K562 (cell line): ENCODE measurements around the gene VPS26A. TPM values are rescaled to one million over a fixed set of nuclear protein-coding genes. Genes with fewer than 3 reads are reported as not detected.

Source experiments
- CBFA2T2 ChIP-seq: fragments of 450-650 bp; conservative IDR thresholded peaks from 2 replicates; pipeline ENCODE4 v1.6.1; 2017; ENCODE audit warnings: mild to moderate bottlenecking
- CEBPG ChIP-seq, 3 experiments: fragments of 200-800 bp in 1 of 3; sonication (Bioruptor generic) in 1 of 3; sonication (generic) in 1 of 3; formaldehyde crosslinking in 1 of 3; IDR thresholded peaks in 2 of 3; conservative IDR thresholded peaks in 1 of 3; 2 replicates each; pipeline versions ENCODE4 v1.6.1 to v1.8.0; 2016 to 2022; ENCODE audit warnings: missing compliant biosample characterization in 2 of 3, missing genetic modification characterization in 2 of 3, mild to moderate bottlenecking in 1 of 3, missing genetic modification reagents in 1 of 3
- ESRRB ChIP-seq: fragments of 250-450 bp; sonication (Bioruptor Pico); IDR thresholded peaks from 2 replicates; pipeline ENCODE4 v1.5.0; 2020; ENCODE audit warnings: mild to moderate bottlenecking, moderate library complexity, borderline replicate concordance
- FOXJ2 ChIP-seq: fragments of 200-800 bp; sonication (Bioruptor generic); IDR thresholded peaks from 2 replicates; pipeline ENCODE4 v1.6.1; 2016; ENCODE audit warnings: missing genetic modification characterization, missing compliant biosample characterization
- FOXK1 ChIP-seq: sonication (generic); formaldehyde crosslinking; IDR thresholded peaks from 2 replicates; pipeline ENCODE4 v1.8.0; 2022; ENCODE audit warnings: missing genetic modification reagents, mild to moderate bottlenecking, borderline replicate concordance
- GTF2E2 ChIP-seq: fragments of 200-800 bp; sonication (Bioruptor generic); IDR thresholded peaks from 2 replicates; pipeline ENCODE4 v1.6.1; 2016; ENCODE audit warnings: missing genetic modification characterization, missing compliant biosample characterization
- HEY1 ChIP-seq: fragments of 250-450 bp; sonication (Bioruptor Pico); IDR thresholded peaks from 2 replicates; pipeline ENCODE4 v1.5.0; 2020; ENCODE audit warnings: mild to moderate bottlenecking, moderate library complexity, borderline replicate concordance
- HNRNPUL1 ChIP-seq: fragments of 200-400 bp; formaldehyde crosslinking; IDR thresholded peaks from 2 replicates; pipeline ENCODE4 v1.6.1; 2017; ENCODE audit warnings: low read length
- KDM5B ChIP-seq: fragments of 200-600 bp; sonication (generic); IDR thresholded peaks from 2 replicates; pipeline ENCODE4 v1.6.1; 2012; ENCODE audit warnings: low read depth, mild to moderate bottlenecking, moderate library complexity, low read length, control low read depth, inconsistent platforms; ENCODE audit not compliant: insufficient replicate concordance
- L3MBTL2 ChIP-seq: fragments of 450-650 bp; IDR thresholded peaks from 2 replicates; pipeline ENCODE4 v1.6.1; 2016; ENCODE audit warnings: mild to moderate bottlenecking, moderate library complexity
- LCOR ChIP-seq: sonication (generic); formaldehyde crosslinking; IDR thresholded peaks from 2 replicates; pipeline ENCODE4 v1.8.0; 2022; ENCODE audit warnings: mild to moderate bottlenecking, missing genetic modification reagents
- NONO ChIP-seq, 2 experiments: fragments of 200-400 bp in 1 of 2; fragments of 450-650 bp in 1 of 2; formaldehyde crosslinking in 1 of 2; IDR thresholded peaks; 2 replicates each; pipeline ENCODE4 v1.6.1; 2017; ENCODE audit warnings: low read depth in 2 of 2, mild to moderate bottlenecking in 2 of 2, moderate library complexity in 2 of 2, low read length in 1 of 2
- NRF1 ChIP-seq, 2 experiments: fragments of 450-650 bp; IDR thresholded peaks in 1 of 2; conservative IDR thresholded peaks in 1 of 2; 2 replicates each; pipeline ENCODE4 v1.6.1; 2014; ENCODE audit warnings: mild to moderate bottlenecking in 2 of 2
- PHF20 ChIP-seq: fragments of 450-650 bp; IDR thresholded peaks from 2 replicates; pipeline ENCODE4 v1.6.1; 2018; ENCODE audit not compliant: partially characterized antibody
- PYGO2 ChIP-seq: fragments of 450-650 bp; IDR thresholded peaks from 2 replicates; pipeline ENCODE4 v1.6.1; 2016; ENCODE audit warnings: mild to moderate bottlenecking, missing genetic modification characterization, moderate library complexity, missing compliant biosample characterization
- RBFOX2 ChIP-seq: fragments of 200-400 bp; formaldehyde crosslinking; IDR thresholded peaks from 2 replicates; pipeline ENCODE4 v1.6.1; 2017; ENCODE audit warnings: low read depth, mild to moderate bottlenecking, low read length, moderate library complexity
- SMAD4 ChIP-seq: fragments of 250-450 bp; sonication (Bioruptor Pico); conservative IDR thresholded peaks from 2 replicates; pipeline ENCODE4 v1.8.0; 2021; ENCODE audit warnings: inconsistent platforms, mild to moderate bottlenecking, moderate library complexity
- SMARCA5 ChIP-seq: fragments of 450-650 bp; IDR thresholded peaks from 2 replicates; pipeline ENCODE4 v1.6.1; 2016
- SREBF2 ChIP-seq: sonication (generic); formaldehyde crosslinking; IDR thresholded peaks from 2 replicates; pipeline ENCODE4 v1.4.0; 2020; ENCODE audit warnings: mild to moderate bottlenecking, missing genetic modification reagents
- TBL1XR1 ChIP-seq, 2 experiments: IDR thresholded peaks; 2 replicates each; pipeline ENCODE4 v1.6.1; 2012; ENCODE audit warnings: improper control_type of control experiment in 2 of 2, low read length in 2 of 2, mild to moderate bottlenecking in 1 of 2
- TCF3 ChIP-seq: sonication (generic); formaldehyde crosslinking; IDR thresholded peaks from 2 replicates; pipeline ENCODE4 v1.4.0; 2020; ENCODE audit warnings: mild to moderate bottlenecking, missing genetic modification reagents
- ZNF134 ChIP-seq: fragments of 250-450 bp; sonication (Bioruptor Pico); conservative IDR thresholded peaks from 2 replicates; pipeline ENCODE4 v1.4.0; 2020
- ZNF175 ChIP-seq: fragments of 200-800 bp; sonication (Bioruptor generic); IDR thresholded peaks from 2 replicates; pipeline ENCODE4 v1.6.1; 2016; ENCODE audit warnings: low read depth, mild to moderate bottlenecking, missing genetic modification characterization, missing compliant biosample characterization
- ZNF41 ChIP-seq: fragments of 250-450 bp; sonication (Bioruptor Pico); conservative IDR thresholded peaks from 2 replicates; pipeline ENCODE4 v1.4.0; 2020; ENCODE audit warnings: mild to moderate bottlenecking
- ZNF518B ChIP-seq: fragments of 250-450 bp; sonication (Bioruptor Pico); IDR thresholded peaks from 2 replicates; pipeline ENCODE4 v1.5.0; 2021; ENCODE audit warnings: mild to moderate bottlenecking, moderate library complexity
- ZNF639 ChIP-seq, 2 experiments: fragments of 200-800 bp in 1 of 2; sonication (Bioruptor generic) in 1 of 2; sonication (generic) in 1 of 2; formaldehyde crosslinking in 1 of 2; IDR thresholded peaks in 1 of 2; conservative IDR thresholded peaks in 1 of 2; 2 replicates each; pipeline versions ENCODE4 v1.5.0 to v1.6.1; 2016 to 2020; ENCODE audit warnings: missing compliant biosample characterization in 1 of 2, missing genetic modification characterization in 1 of 2, missing genetic modification reagents in 1 of 2
- polyA plus RNA-seq, 8 experiments: library from polyadenylated mRNA; depleted of rRNA in 4 of 8; stranded (reverse) in 5 of 8; unstranded in 3 of 8; fragments of >200 nt; fragmentation: Nextera tagmentation in 2 of 8; fragmentation: Illumina TruSeq in 1 of 8; extraction: Ambion mirVana in 2 of 8; extraction: Trizol in 1 of 8; gene quantifications; 2 replicates each; pipeline versions ENCODE4 v1.2.1 to v1.2.3, GENCODE V29; 2011 to 2014; ENCODE audit warnings: inconsistent platforms in 1 of 8, missing spikeins in 1 of 8
- total RNA-seq, 7 experiments: library from RNA; depleted of rRNA in 6 of 7; stranded (reverse); fragments of >200 nt in 6 of 7; fragmentation: Illumina TruSeq in 2 of 7; extraction: Trizol in 2 of 7; gene quantifications; 2 replicates each; pipeline versions ENCODE4 v1.2.1 to v1.2.3, GENCODE V29; 2011 to 2021; ENCODE audit warnings: low replicate concordance in 1 of 7

The VPS26A gene
- total and polyA plus RNA-seq, 9 of the 15 experiments (the other 6 are each of a cell fraction or from before 2014, with no cell fraction given), result 47.1 to 137 (median 69.3) TPM

- TF ChIP-seq NRF1 (conservative IDR thresholded peaks at IDR 0.05 in 1 of 2, IDR thresholded peaks at IDR 0.05 in 1 of 2) (no peak), KDM5B (no peak), PHF20 (no peak), TBL1XR1 (IDR thresholded peaks at IDR 0.05; ENCODE audit: low read length in 2 of 2) (no peak), NONO (IDR thresholded peaks at IDR 0.05; ENCODE audit: low read depth in 2 of 2, low read length in 1 of 2) (no peak), GTF2E2 (tag) (peak; percentile 10; the same call in 1 of the 2 replicates), FOXJ2 (tag) (peak; percentile 49; the same call in 1 of the 2 replicates), HEY1 (no peak), SMARCA5 (no peak), ZNF175 (CRISPR knock-in tag) (peak; percentile 93), HNRNPUL1 (no peak), LCOR (CRISPR knock-in tag) (no peak), SREBF2 (no peak), ZNF41 (CRISPR knock-in tag) (no peak), ESRRB (no peak), ZNF639 (CRISPR knock-in tag; conservative IDR thresholded peaks at IDR 0.05 in 1 of 2, IDR thresholded peaks at IDR 0.05 in 1 of 2) (no peak), CEBPG (CRISPR knock-in tag; IDR thresholded peaks at IDR 0.05) (peak; percentile 69), CEBPG (tag; conservative IDR thresholded peaks at IDR 0.05 in 1 of 2, IDR thresholded peaks at IDR 0.05 in 1 of 2) (peak; percentile 85 to 94), CBFA2T2 (no peak), ZNF134 (CRISPR knock-in tag) (no peak), PYGO2 (tag) (no peak), TCF3 (no peak), SMAD4 (CRISPR knock-in tag) (peak; percentile 22; the same call in 1 of the 2 replicates), ZNF518B (CRISPR knock-in tag) (no peak), RBFOX2 (no peak), FOXK1 (CRISPR knock-in tag) (no peak), L3MBTL2 (peak; percentile 11; the same call in 1 of the 2 replicates)
These were observed 78.4 kb downstream of the VPS26A start (continued) for GRCh38 chr10:69202332-69202731.
